ENCODE data around the gene FAM13A.

Gene FAM13A

GRCh38 chr4:88738180-88738579 lies 318.8 kb downstream of the FAM13A start:
- no peak for DNase-seq

- DNase-seq = peak in 1 of 2 donors; percentile 9
Observed at GRCh38 chr4:88737307-88737941, 319.6 kb downstream of the FAM13A start.

GRCh38 chr4:88736264-88736663 lies 320.7 kb downstream of the FAM13A start:
- no peak for DNase-seq

- DNase-seq = no peak
Observed at GRCh38 chr4:88735564-88735963, 321.4 kb downstream of the FAM13A start.

GRCh38 chr4:88734403-88734949 lies 322.5 kb downstream of the FAM13A start:
- no peak for DNase-seq

- DNase-seq = no peak
Observed at GRCh38 chr4:88732714-88733368, 324.1 kb downstream of the FAM13A start.

- no peak for DNase-seq
Observed at GRCh38 chr4:88731381-88731780, 325.6 kb downstream of the FAM13A start.

GRCh38 chr4:88730811-88731210 lies 326.2 kb downstream of the FAM13A start:
- DNase-seq = no peak

- DNase-seq = no peak
Observed at GRCh38 chr4:88729146-88729760, 327.7 kb downstream of the FAM13A start.

GRCh38 chr4:88728146-88728545 lies 328.8 kb downstream of the FAM13A start:
- DNase-seq = no peak

- no peak for DNase-seq
Observed at GRCh38 chr4:88725986-88726385, 331.0 kb downstream of the FAM13A start.

GRCh38 chr4:88725143-88725542 lies 331.8 kb downstream of the FAM13A start:
- DNase-seq = no peak

- no peak for DNase-seq
Observed at GRCh38 chr4:88724406-88724805, 332.6 kb downstream of the FAM13A start.

GRCh38 chr4:88722828-88723227 lies 334.2 kb downstream of the FAM13A start:
- DNase-seq = no peak

GRCh38 chr4:88722276-88722780 lies 334.7 kb downstream of the FAM13A start:
- no peak for DNase-seq

- no peak for DNase-seq
Observed at GRCh38 chr4:88720451-88721428, 336.2 kb downstream of the FAM13A start.

- no peak for DNase-seq
Observed at GRCh38 chr4:88719381-88719780, 337.6 kb downstream of the FAM13A start.

GRCh38 chr4:88718098-88718497 lies 338.9 kb downstream of the FAM13A start:
- no peak for DNase-seq

- DNase-seq = no peak
Observed at GRCh38 chr4:88713782-88714181, 343.2 kb downstream of the FAM13A start.

GRCh38 chr4:88709989-88710388 lies 347.0 kb downstream of the FAM13A start:
- no peak for DNase-seq

- DNase-seq = no peak
Observed at GRCh38 chr4:88706574-88706973, 350.4 kb downstream of the FAM13A start.

GRCh38 chr4:88705805-88706492 lies 351.0 kb downstream of the FAM13A start:
- DNase-seq = no peak

Measured in stimulated activated CD4-positive, alpha-beta T cell treated with anti-CD3 and anti-CD28 coated beads, Interleukin-2, amount 100 ng/mL, for 24 hours (primary cell).